HUDEP-2 (cell line): Measurements from ENCODE around the gene FAM120B.
"Not testable (repeated sequence)": the region's sequence is repeated elsewhere in the genome, so short reads cannot be mapped to it uniquely, and the experiment has no call there.

Source experiments
- DNase-seq, 76 experiments: peaks; one replicate each; lab custom pipeline; 2025; ENCODE audit not compliant: unreplicated experiment in 76 of 76; lab: John Stamatoyannopoulos, UW

FAM120B gene

GRCh38 chr6:170347975-170348374 lies 41.4 kb downstream of the FAM120B start:
- no peak for DNase-seq

GRCh38 chr6:170351456-170351855 lies 44.9 kb downstream of the FAM120B start:
- DNase-seq, result not testable (repeated sequence)

GRCh38 chr6:170355190-170355589 lies 48.6 kb downstream of the FAM120B start:
- not testable (repeated sequence) for DNase-seq

- DNase-seq, result no peak
These were observed 49.1 kb downstream of the FAM120B start for GRCh38 chr6:170355661-170356060.

GRCh38 chr6:170357812-170358211 lies 51.3 kb downstream of the FAM120B start:
- DNase-seq, result no peak

- DNase-seq, result peak in 18 of 76 experiments; percentile 3 to 50 (median 17)
These were observed 51.9 kb downstream of the FAM120B start for GRCh38 chr6:170358496-170358895.

- DNase-seq, result peak in 2 of 76 experiments; percentile 9 to 14
These were observed 53.9 kb downstream of the FAM120B start for GRCh38 chr6:170360476-170360875.

GRCh38 chr6:170361335-170361734 lies 54.8 kb downstream of the FAM120B start:
- DNase-seq, result no peak

GRCh38 chr6:170362121-170362520 lies 55.6 kb downstream of the FAM120B start:
- no peak for DNase-seq

- no peak for DNase-seq
These were observed 56.7 kb downstream of the FAM120B start for GRCh38 chr6:170363255-170363654.

GRCh38 chr6:170365121-170365520 lies 58.6 kb downstream of the FAM120B start:
- DNase-seq, result no peak

GRCh38 chr6:170365593-170365992 lies 59.0 kb downstream of the FAM120B start:
- DNase-seq, result no peak

GRCh38 chr6:170366248-170366960 lies 59.8 kb downstream of the FAM120B start:
- no peak for DNase-seq

- DNase-seq, result no peak
These were observed 60.7 kb downstream of the FAM120B start for GRCh38 chr6:170367241-170367640.

- no peak for DNase-seq
These were observed 62.0 kb downstream of the FAM120B start for GRCh38 chr6:170368544-170368943.

GRCh38 chr6:170369403-170369802 lies 62.8 kb downstream of the FAM120B start:
- DNase-seq, result no peak

- no peak for DNase-seq
These were observed 63.9 kb downstream of the FAM120B start for GRCh38 chr6:170370416-170370815.

GRCh38 chr6:170371080-170371479 lies 64.5 kb downstream of the FAM120B start:
- no peak for DNase-seq

GRCh38 chr6:170371588-170371987 lies 65.0 kb downstream of the FAM120B start:
- no peak for DNase-seq

- no peak for DNase-seq
These were observed 66.1 kb downstream of the FAM120B start for GRCh38 chr6:170372380-170373325.

GRCh38 chr6:170374571-170375444 lies 68.2 kb downstream of the FAM120B start:
- DNase-seq, result no peak
